ENCODE results near the gene FAU.

The FAU gene

DNA sequence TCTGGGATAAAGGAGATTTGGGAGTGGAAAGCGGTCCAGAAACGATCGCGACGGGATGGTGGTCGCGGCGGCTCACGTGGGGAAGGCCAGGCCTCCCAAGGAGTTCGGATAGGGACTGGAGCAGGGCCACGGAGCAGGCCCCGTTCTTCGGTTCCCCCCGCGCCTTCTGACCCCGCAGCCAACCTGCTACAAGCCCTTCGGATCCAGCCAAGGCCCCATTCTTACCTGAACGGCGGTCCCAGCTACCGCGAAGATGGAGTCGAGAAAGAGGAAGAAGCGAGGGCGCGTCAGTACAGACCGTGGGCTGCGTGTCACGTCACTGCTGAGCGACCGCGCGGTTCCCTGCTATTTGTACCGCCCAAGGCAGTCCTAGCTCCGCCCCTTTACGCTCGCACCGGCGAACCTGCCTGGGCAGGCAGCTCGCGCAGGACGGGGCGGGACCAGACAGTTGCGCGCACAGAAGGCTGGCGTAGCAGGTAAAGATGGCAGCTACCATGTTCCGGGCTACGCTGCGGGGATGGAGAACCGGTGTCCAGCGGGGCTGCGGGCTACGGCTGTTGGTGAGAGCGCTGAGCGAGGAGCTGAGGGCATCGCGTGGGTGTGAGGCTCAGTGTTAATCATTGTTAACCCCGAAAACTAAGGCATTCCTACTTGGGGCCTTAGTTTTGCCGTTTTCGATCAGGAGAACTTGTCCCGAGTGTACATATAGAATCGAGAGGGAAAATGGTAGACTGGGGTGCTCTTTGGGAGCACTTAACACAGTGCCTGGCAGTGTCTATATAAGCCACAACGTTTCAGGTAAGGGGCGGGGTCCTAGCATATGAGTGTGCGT is at the start of gene FAU, which contains the start of gene MRPL49:
FAU (minus strand) TSS at position 270 of the 832 bp plus-strand sequence. CDS start 321 bp downstream, outside the sequence.
MRPL49 (plus strand) TSS at position 457 of the 832 bp plus-strand sequence; CDS start at position 483, 26 bp downstream.
- DNase-seq (ENCODE audit: extremely low read depth, low read depth) = peak; percentile 88
- TF ChIP-seq, protein P1, sequence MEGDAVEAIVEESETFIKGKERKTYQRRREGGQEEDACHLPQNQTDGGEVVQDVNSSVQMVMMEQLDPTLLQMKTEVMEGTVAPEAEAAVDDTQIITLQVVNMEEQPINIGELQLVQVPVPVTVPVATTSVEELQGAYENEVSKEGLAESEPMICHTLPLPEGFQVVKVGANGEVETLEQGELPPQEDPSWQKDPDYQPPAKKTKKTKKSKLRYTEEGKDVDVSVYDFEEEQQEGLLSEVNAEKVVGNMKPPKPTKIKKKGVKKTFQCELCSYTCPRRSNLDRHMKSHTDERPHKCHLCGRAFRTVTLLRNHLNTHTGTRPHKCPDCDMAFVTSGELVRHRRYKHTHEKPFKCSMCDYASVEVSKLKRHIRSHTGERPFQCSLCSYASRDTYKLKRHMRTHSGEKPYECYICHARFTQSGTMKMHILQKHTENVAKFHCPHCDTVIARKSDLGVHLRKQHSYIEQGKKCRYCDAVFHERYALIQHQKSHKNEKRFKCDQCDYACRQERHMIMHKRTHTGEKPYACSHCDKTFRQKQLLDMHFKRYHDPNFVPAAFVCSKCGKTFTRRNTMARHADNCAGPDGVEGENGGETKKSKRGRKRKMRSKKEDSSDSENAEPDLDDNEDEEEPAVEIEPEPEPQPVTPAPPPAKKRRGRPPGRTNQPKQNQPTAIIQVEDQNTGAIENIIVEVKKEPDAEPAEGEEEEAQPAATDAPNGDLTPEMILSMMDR (IDR thresholded peaks at IDR 0.05; ENCODE audit: low read depth, low read length) = no peak

DNA sequence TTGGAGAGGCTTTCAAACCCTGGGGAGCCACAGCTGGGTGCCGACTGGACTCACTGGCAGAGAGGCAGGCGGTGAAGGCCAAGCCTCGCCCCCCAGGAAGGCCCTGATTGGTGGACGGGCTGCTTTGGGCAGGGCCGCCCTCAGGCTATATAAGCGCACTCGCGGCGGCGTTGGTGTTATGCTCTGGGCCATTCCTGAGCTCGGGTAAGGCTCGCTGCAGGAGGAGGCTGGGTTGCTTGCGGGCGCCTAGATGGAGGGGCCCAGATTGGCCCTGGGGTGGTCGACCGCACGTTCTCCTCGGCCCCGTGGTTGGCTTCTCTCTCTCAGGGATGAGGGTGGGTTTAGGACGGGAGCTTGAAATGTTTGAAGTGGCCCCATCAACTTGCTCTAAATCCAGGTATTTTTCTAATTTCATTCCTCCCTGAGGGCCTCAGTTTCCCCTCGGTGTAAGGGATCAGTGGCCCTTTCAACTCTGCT is 48.2 kb upstream of the FAU start, which contains the start of gene SPDYC:
SPDYC (plus strand) TSS at position 176 of the 477 bp plus-strand sequence. CDS start 1,125 bp downstream, outside the sequence.
- TF ChIP-seq, protein P1 (IDR thresholded peaks at IDR 0.05; ENCODE audit: low read depth, low read length) = no peak
- no peak for DNase-seq (ENCODE audit: extremely low read depth, low read depth)

DNA sequence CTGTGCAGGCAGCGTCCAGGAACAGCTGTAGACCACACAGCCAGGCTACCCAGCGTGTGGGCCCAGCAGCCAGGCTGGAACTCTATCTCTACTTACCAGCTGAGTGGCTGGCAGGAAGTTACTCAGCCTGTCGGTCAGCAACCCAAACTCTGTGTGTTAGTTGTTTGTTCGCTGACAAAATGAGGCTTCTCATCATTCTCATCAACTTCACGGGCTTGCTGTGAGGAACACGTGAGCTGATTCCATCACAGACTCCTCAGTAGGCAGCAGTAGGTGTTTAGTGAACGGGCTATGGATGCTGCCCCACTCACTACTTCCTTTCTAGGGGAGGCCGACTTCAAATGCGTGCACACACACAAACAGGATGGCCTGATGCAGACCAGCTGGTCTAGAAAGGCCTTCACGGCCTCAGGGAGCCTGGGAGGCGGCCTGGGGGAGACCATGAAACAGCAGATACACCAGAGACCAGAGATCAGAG is 47.3 kb upstream of the FAU start:
- DNase-seq (ENCODE audit: extremely low read depth, low read depth) = no peak
- TF ChIP-seq, protein P1 (IDR thresholded peaks at IDR 0.05; ENCODE audit: low read depth, low read length) = no peak

DNA sequence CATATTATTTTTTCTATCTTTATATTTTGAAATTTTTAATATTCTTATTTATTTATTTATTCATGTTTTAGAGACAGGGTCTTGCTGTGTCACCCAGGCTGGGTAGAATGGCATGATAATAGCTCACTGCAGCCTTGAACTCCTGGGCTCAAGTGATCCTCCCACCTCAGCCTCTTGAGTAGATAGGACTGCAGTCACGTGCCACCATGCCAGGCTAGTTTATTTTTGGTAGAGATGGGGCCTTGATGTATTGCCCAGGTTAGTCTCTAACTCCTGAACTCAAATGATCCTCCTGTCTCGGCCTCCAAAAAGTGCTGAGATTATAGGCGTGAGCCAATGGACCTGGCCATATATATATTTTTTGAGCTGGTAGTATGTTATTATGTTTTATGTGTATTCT is 45.7 kb upstream of the FAU start:
- DNase-seq (ENCODE audit: extremely low read depth, low read depth) = no peak

DNA sequence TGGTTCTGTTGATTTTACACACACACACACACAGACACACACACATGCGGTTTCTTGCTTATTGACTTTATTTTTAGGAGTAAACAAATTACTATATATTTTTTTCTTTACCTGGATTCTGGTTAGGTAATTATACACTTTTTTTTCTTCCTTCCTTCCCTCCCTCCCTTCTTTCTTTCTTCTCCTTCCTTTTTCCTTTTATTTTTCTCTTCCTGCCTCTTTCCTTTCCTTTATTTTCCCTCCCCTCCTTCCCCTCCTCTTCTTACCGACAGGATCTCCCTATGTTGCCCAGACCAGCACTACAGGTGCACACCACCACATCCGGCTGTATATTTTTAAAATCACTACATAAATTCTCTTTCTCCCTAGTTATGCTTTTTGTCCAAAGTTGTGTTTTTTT is 45.0 kb upstream of the FAU start:
- no peak for DNase-seq (ENCODE audit: extremely low read depth, low read depth)
- TF ChIP-seq, protein P1 (IDR thresholded peaks at IDR 0.05; ENCODE audit: low read depth, low read length) = no peak

More for the DNA sequence above, 45.7 kb upstream of the FAU start:
- TF ChIP-seq, protein P1 (IDR thresholded peaks at IDR 0.05; ENCODE audit: low read depth, low read length) = no peak

DNA sequence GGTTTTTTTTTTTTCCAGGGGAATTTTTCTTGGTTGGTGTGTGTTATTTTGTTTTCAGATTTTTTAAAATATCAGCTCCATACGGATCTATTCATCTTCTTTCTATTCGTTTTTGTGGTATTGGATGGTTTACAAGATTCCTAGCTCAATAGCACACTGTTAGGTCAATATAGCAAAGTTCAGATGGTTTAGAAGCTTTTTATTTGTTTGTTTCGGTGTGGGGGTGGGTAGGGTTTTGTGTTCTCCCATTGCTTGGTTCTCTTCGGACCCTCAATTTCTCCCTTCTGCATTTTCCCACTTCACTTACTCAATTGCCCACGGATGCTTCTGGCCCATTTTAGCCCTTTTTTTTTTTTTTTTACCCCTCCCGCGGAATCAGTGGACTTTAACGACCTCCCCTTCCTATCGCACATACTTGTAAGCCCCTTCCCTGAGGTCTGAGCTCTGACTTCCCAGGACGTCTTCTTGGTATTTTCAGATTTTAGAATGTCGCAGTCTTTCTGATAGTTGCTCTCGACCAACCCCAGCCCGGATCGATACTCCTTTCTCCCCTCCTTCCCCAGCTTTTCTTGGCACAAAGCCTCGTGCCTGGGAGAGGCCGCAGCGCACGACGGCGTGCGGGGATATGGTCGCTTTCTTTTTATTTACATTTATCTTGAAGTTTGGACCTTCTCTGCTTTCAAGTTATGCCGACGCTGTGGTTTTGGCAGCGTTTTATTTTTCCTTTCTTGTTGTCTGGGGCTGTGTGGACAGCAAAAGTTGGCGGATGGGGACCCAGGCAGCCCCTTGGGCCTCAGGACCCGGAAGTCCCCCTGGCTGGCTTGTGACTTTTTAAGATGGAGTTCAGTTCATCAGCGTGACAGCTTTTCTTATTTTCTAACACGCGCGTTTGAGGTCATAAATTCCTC is 43.7 kb upstream of the FAU start:
- TF ChIP-seq, protein P1 (IDR thresholded peaks at IDR 0.05; ENCODE audit: low read depth, low read length) = no peak
- no peak for DNase-seq (ENCODE audit: extremely low read depth, low read depth)

Measured in AG09319 (cell line).